GM18951 (cell line): ENCODE data around the gene CTNND1.

Source experiments
- POLR2A ChIP-seq: IDR thresholded peaks from 4 replicates; pipeline ENCODE4 v1.6.1; 2011; ENCODE audit warnings: mild to moderate bottlenecking; ENCODE audit not compliant: insufficient read length, insufficient read depth; ENCODE audit errors: extremely low read depth
- in situ Hi-C: fragments of 300-500 bp; cut with MboI; formaldehyde crosslinking; loops from one replicate; pipeline ENCODE4 v1.12.0; 2022; ENCODE audit warnings: low sequenced_read_pairs, mixed read lengths, inconsistent platforms; ENCODE audit not compliant: unreplicated experiment

The CTNND1 gene

GRCh38 chr11:57742087-57742452 is 19.5 kb upstream of the CTNND1 start:
- in situ Hi-C loops: no loop called here

GRCh38 chr11:57744357-57744756 is 17.2 kb upstream of the CTNND1 start:
- TF ChIP-seq POLR2A: peak; percentile 24
- in situ Hi-C loops: no loop called here

More at GRCh38 chr11:57742087-57742452, 19.5 kb upstream of the CTNND1 start:
- no peak for TF ChIP-seq POLR2A

- in situ Hi-C loops: no loop called here
These were observed 16.4 kb upstream of the CTNND1 start for GRCh38 chr11:57745206-57745605.

GRCh38 chr11:57746920-57747319 is 14.7 kb upstream of the CTNND1 start:
- in situ Hi-C loops: no loop called here
- no peak for TF ChIP-seq POLR2A

More at GRCh38 chr11:57745206-57745605, 16.4 kb upstream of the CTNND1 start:
- TF ChIP-seq POLR2A: no peak

GRCh38 chr11:57751176-57751575 is 10.4 kb upstream of the CTNND1 start:
- in situ Hi-C loops: loop anchor here (25.0 kb wide), 1 partner anchor 1361 kb away; the partner anchor contains the start of gene FAM111B
- TF ChIP-seq POLR2A: no peak

- TF ChIP-seq POLR2A: no peak
- in situ Hi-C loops: loop anchor here (25.0 kb wide), 1 partner anchor 1361 kb away; the partner anchor contains the start of gene FAM111B
These were observed 9.8 kb upstream of the CTNND1 start, which contains the start of gene BTBD18 for GRCh38 chr11:57751676-57752253. Gene BTBD18, minus strand, starts transcription at chr11:57751819. Its CDS starts 631 bp downstream, at chr11:57751188.

DNA sequence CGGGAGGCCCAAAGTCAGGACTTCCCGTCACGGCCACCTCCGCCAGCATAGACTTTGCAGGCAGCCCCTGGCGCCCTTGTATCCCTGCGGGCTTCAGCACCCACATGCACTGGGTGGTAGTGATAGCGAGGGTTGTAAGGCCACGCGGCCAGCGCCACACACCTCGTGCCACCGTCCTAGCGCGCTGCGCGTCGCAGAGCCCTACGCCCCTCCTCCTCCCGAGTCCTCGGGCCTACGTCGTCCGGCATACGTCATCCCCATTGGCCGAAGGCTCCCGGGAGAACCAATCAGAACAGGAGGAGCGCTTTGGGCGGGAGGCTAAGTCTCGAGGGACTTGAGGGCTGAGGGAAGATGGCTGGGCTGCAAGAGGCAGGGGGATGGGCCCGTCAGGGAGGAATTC is 8.6 kb upstream of the CTNND1 start:
- TF ChIP-seq POLR2A: no peak
- in situ Hi-C loops: loop anchor here (25.0 kb wide), 1 partner anchor 1359 kb away; the partner anchor contains the start of gene FAM111B

DNA sequence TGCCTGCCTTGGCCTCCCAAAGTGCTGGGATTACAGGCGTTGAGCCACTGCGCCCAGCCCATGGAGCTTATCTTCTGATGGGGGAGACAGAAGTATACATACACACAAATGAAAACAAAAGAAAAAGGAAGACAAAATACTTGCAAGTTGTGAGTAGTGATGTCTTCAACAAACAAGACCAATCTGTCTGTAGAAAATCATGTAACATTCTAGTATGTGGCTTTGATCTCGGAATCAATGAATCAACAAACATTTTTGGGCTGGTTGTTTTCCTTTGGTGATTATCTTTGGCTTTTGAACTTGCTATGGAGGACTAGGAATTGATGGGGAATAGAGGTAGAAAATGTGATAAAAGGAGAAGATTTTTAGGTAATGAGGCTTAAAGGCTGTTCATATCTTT is 3.4 kb upstream of the CTNND1 start:
- in situ Hi-C loops: loop anchor here (25.0 kb wide), 1 partner anchor 1354 kb away; the partner anchor contains the start of gene FAM111B
- TF ChIP-seq POLR2A: no peak

- TF ChIP-seq POLR2A: no peak
- in situ Hi-C loops: loop anchor here (25.0 kb wide), 1 partner anchor 1350 kb away; the partner anchor contains the start of gene FAM111B
These were observed 746 bp downstream of the CTNND1 start for GRCh38 chr11:57762235-57762861.

- no peak for TF ChIP-seq POLR2A
- in situ Hi-C loops: loop anchor here (25.0 kb wide), 1 partner anchor 1349 kb away; the partner anchor contains the start of gene FAM111B
These were observed 2.0 kb downstream of the CTNND1 start for GRCh38 chr11:57763568-57763967.

GRCh38 chr11:57764021-57764420 is 2.4 kb downstream of the CTNND1 start:
- in situ Hi-C loops: loop anchor here (25.0 kb wide), 1 partner anchor 1348 kb away; the partner anchor contains the start of gene FAM111B
- TF ChIP-seq POLR2A: no peak

GRCh38 chr11:57764566-57764965 is 3.0 kb downstream of the CTNND1 start:
- TF ChIP-seq POLR2A: no peak
- in situ Hi-C loops: loop anchor here (25.0 kb wide), 1 partner anchor 1348 kb away; the partner anchor contains the start of gene FAM111B

DNA sequence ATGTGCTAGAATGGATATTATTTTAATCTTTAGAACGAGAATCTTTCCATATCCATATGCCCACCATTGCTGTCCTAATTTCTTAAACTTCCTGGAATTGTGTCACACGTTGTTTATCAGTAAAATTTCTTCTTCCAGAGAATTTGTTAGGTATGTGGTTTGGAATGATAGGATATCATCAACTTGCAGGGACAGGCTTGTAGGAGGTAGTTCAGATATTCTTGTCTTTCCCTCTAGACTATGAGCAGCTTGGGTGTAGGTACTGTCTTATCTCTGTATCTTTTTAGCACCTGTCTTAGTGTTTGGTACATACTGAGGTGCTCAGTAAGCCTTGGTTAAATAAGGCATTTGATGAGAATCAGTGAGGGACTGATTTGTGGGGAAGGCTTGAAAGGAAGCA is 3.4 kb downstream of the CTNND1 start:
- in situ Hi-C loops: loop anchor here (25.0 kb wide), 1 partner anchor 1347 kb away; the partner anchor contains the start of gene FAM111B
- TF ChIP-seq POLR2A: no peak
